ENCODE measurements around the gene SH3GL2. TPM values are rescaled to one million over a fixed set of nuclear protein-coding genes. Genes with fewer than 3 reads are reported as not detected.
A peak's percentile ranks its signal among the peaks of the same experiment; 100 is the strongest.

SH3GL2 gene
- total RNA-seq, result not detected
- not detected for total RNA-seq (2013)

GRCh38 chr9:17578911-17579793 lies at the start of gene SH3GL2:
TSS of gene SH3GL2 (plus strand) at chr9:17579066.
- intact Hi-C loops (cut with micrococcal nuclease), result no loop called here
- DNase-seq (no peak), ATAC-seq (no peak)
- Histone ChIP-seq H3K36me3 (ENCODE audit: control insufficient read depth, insufficient read depth, low read length) (no peaks in the 10 kb centered on the region), H3K4me3 (ENCODE audit: low read length) (no peak within 1 kb of the TSS), H3K9me3 (ENCODE audit: control insufficient read depth, insufficient read depth, low read length) (peaks cover 4% of the 10 kb centered on the region), H3K4me1 (ENCODE audit: control insufficient read depth, insufficient read depth, low read length) (peaks cover 2% of the 10 kb centered on the region), H3K27ac (ENCODE audit: low read length) (no peak within 1 kb of the TSS), H3K27me3 (ENCODE audit: control insufficient read depth, insufficient read depth, low read length) (peaks cover 3% of the 10 kb centered on the region)
- Mint-ChIP-seq H3K4me3 (no peak within 1 kb of the TSS), H3K27ac (no peak within 1 kb of the TSS), H3K4me1 (no peaks in the 10 kb centered on the region), H3K27me3 (ENCODE audit: low read depth in 2 of 2) (peaks cover 23 to 27% of the 10 kb centered on the region in 2 donors), H3K36me3 (no peaks in the 10 kb centered on the region), H3K9me3 (no peaks in the 10 kb centered on the region)
- WGBS (ENCODE audit: insufficient coverage), result 3% methylated on average over 109 of the region's 109 CpGs
- no peak for TF ChIP-seq CTCF (IDR thresholded peaks at IDR 0.05)

- H3K36me3 ChIP-seq (ENCODE audit: control insufficient read depth, insufficient read depth, low read length), result no peaks in the 10 kb centered on the region
- WGBS (ENCODE audit: insufficient coverage), result 52% methylated on average over 9 of the region's 10 CpGs
- no peaks in the 10 kb centered on the region for H3K27me3 ChIP-seq (ENCODE audit: control insufficient read depth, insufficient read depth, low read length)
- Mint-ChIP-seq H3K36me3 (no peaks in the 10 kb centered on the region), H3K4me3 (no peak overlapping the region), H3K9me3 (no peaks in the 10 kb centered on the region), H3K4me1 (no peaks in the 10 kb centered on the region), H3K27ac (no peak overlapping the region), H3K27me3 (ENCODE audit: low read depth in 2 of 2) (no peaks in the 10 kb centered on the region)
- no peak overlapping the region for H3K27ac ChIP-seq (ENCODE audit: low read length)
- ATAC-seq (no peak), DNase-seq (no peak)
- TF ChIP-seq CTCF (IDR thresholded peaks at IDR 0.05), result peak; percentile 14
- H3K4me1 ChIP-seq (ENCODE audit: control insufficient read depth, insufficient read depth, low read length), result no peaks in the 10 kb centered on the region
- no peaks in the 10 kb centered on the region for H3K9me3 ChIP-seq (ENCODE audit: control insufficient read depth, insufficient read depth, low read length)
- intact Hi-C loops (cut with micrococcal nuclease), result no loop called here
- H3K4me3 ChIP-seq (ENCODE audit: low read length), result no peak overlapping the region
These were observed 47.1 kb upstream of the SH3GL2 start for GRCh38 chr9:17531642-17532254.

GRCh38 chr9:17532461-17532860 lies 46.4 kb upstream of the SH3GL2 start:
- H3K9me3 Mint-ChIP-seq, result no peaks in the 10 kb centered on the region
- intact Hi-C loops (cut with micrococcal nuclease), result no loop called here
- no peaks in the 10 kb centered on the region for H3K4me1 Mint-ChIP-seq
- 80% methylated on average over 6 of the region's 6 CpGs for WGBS (ENCODE audit: insufficient coverage)
- no peak for TF ChIP-seq CTCF (IDR thresholded peaks at IDR 0.05)
- no peak for DNase-seq
- H3K27me3 ChIP-seq (ENCODE audit: control insufficient read depth, insufficient read depth, low read length), result no peaks in the 10 kb centered on the region
- H3K9me3 ChIP-seq (ENCODE audit: control insufficient read depth, insufficient read depth, low read length), result no peaks in the 10 kb centered on the region
- no peaks in the 10 kb centered on the region for H3K4me1 ChIP-seq (ENCODE audit: control insufficient read depth, insufficient read depth, low read length)
- H3K36me3 Mint-ChIP-seq, result no peaks in the 10 kb centered on the region
- no peak for ATAC-seq
- H3K27ac ChIP-seq (ENCODE audit: low read length), result no peak overlapping the region
- H3K4me3 Mint-ChIP-seq, result no peak overlapping the region
- H3K27ac Mint-ChIP-seq, result no peak overlapping the region
- no peak overlapping the region for H3K4me3 ChIP-seq (ENCODE audit: low read length)
- no peaks in the 10 kb centered on the region for H3K36me3 ChIP-seq (ENCODE audit: control insufficient read depth, insufficient read depth, low read length)
- H3K27me3 Mint-ChIP-seq (ENCODE audit: low read depth in 2 of 2), result no peaks in the 10 kb centered on the region

Measured in natural killer cell (primary cell).